ENCODE measurements around the gene NEGR1. TPM values are rescaled to one million over a fixed set of nuclear protein-coding genes. Genes with fewer than 3 reads are reported as not detected.

NEGR1 gene
- total and polyA plus RNA-seq, 2 experiments from 2014 or later, result 0.57 to 0.94 TPM

- DNase-seq (ENCODE audit: low spot score) (no peak), ATAC-seq (no peak)
- Mint-ChIP-seq H3K36me3 (ENCODE audit: low read depth) (no peaks in the 10 kb centered on the region), H3K27me3 (ENCODE audit: insufficient read depth, low read depth, poor library complexity) (peaks cover 2% of the 10 kb centered on the region), H3K4me3 (no peak overlapping the region), H3K9me3 (no peaks in the 10 kb centered on the region), H3K4me1 (peaks cover 42% of the 10 kb centered on the region), H3K27ac (no peak overlapping the region)
- Histone ChIP-seq H3K79me2 (replicated peaks; ENCODE audit: insufficient read depth) (no peaks in the 10 kb centered on the region), H3K9me2 (ENCODE audit: insufficient read depth) (no peaks in the 10 kb centered on the region), H3K27me3 (ENCODE audit: insufficient read depth) (no peaks in the 10 kb centered on the region), H3K4me1 (ENCODE audit: insufficient read depth) (peaks cover 26% of the 10 kb centered on the region), H3F3A (replicated peaks; ENCODE audit: low read depth) (no peaks in the 10 kb centered on the region), H3K4me3 (no peak overlapping the region), H3K36me3 (ENCODE audit: insufficient read depth) (no peaks in the 10 kb centered on the region), H2AFZ (no peak overlapping the region), H4K20me1 (replicated peaks; ENCODE audit: insufficient read depth) (no peaks in the 10 kb centered on the region), H3K27ac (ENCODE audit: low read depth) (no peak overlapping the region), H3K4me2 (no peak overlapping the region)
- TF ChIP-seq CTCF (conservative IDR thresholded peaks at IDR 0.05; ENCODE audit: low read depth in 2 of 2) (no peak), EZH2 (IDR thresholded peaks at IDR 0.05; ENCODE audit: low read depth, unreplicated experiment) (no peak), POLR2AphosphoS5 (IDR thresholded peaks at IDR 0.05; ENCODE audit: low read depth) (no peak), STAT1 (IDR thresholded peaks at IDR 0.05; ENCODE audit: unreplicated experiment) (no peak), ZNF331 (CRISPR knock-in tag; IDR thresholded peaks at IDR 0.05; ENCODE audit: low read depth) (no peak), CREB1 (CRISPR knock-in tag; IDR thresholded peaks at IDR 0.05; ENCODE audit: low read depth) (no peak), NANOG (IDR thresholded peaks at IDR 0.05; ENCODE audit: borderline replicate concordance) (no peak), EZH2phosphoT487 (IDR thresholded peaks at IDR 0.05; ENCODE audit: unreplicated experiment) (no peak), ZNF462 (CRISPR knock-in tag; IDR thresholded peaks at IDR 0.05) (no peak), JUNB (IDR thresholded peaks at IDR 0.05; ENCODE audit: unreplicated experiment) (no peak), ZNF114 (CRISPR knock-in tag; IDR thresholded peaks at IDR 0.05) (no peak), ETS1 (IDR thresholded peaks at IDR 0.05) (no peak), REST (IDR thresholded peaks at IDR 0.05; ENCODE audit: unreplicated experiment) (no peak)
Observed at GRCh38 chr1:72007312-72007711, 275.0 kb downstream of the NEGR1 start.

All from GM23338 (cell line).